Measurements from ENCODE around the gene DTWD1.

DNA sequence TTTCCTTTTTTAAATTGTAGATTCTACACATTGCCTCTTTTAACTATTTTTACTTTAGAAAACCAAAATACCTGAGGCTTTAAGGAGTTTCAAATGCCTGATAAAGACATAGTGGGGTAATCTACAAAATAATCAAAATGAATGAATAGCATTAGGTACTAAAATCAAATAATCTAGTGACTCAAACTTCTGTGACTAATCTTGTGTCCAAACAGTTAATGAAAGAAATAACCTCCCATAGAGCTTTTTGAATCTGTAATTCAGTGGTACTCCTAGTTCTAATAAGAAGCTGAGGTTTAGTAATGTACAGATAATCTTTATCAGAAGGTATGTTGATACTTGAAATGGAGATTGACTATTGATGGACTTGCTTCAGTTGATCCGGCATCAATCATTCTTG is 53.0 kb downstream of the DTWD1 start:
- TF ChIP-seq, protein P1, sequence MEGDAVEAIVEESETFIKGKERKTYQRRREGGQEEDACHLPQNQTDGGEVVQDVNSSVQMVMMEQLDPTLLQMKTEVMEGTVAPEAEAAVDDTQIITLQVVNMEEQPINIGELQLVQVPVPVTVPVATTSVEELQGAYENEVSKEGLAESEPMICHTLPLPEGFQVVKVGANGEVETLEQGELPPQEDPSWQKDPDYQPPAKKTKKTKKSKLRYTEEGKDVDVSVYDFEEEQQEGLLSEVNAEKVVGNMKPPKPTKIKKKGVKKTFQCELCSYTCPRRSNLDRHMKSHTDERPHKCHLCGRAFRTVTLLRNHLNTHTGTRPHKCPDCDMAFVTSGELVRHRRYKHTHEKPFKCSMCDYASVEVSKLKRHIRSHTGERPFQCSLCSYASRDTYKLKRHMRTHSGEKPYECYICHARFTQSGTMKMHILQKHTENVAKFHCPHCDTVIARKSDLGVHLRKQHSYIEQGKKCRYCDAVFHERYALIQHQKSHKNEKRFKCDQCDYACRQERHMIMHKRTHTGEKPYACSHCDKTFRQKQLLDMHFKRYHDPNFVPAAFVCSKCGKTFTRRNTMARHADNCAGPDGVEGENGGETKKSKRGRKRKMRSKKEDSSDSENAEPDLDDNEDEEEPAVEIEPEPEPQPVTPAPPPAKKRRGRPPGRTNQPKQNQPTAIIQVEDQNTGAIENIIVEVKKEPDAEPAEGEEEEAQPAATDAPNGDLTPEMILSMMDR (IDR thresholded peaks at IDR 0.05 in 2 of 3, conservative IDR thresholded peaks at IDR 0.05 in 1 of 3; ENCODE audit: insufficient read depth in 2 of 3, low read depth in 1 of 3, low read length in 3 of 3): no peak
- no peak for TF ChIP-seq ZNF57 (CRISPR knock-in tag; IDR thresholded peaks at IDR 0.05)
- TF ChIP-seq TGIF2 (CRISPR knock-in tag; IDR thresholded peaks at IDR 0.05): no peak
